ENCODE results near the gene B4GALT6. TPM values are rescaled to one million over a fixed set of nuclear protein-coding genes. Genes with fewer than 3 reads are reported as not detected.

B4GALT6 gene
- total and polyA plus RNA-seq, 2 of the 4 experiments (the other 2 are of a cell fraction): 1.1 to 3.9 TPM

- H2AK9ac ChIP-seq (replicated peaks; ENCODE audit: low read depth, low read length, poor library complexity): no peak overlapping the region
- no peak overlapping the region for H2BK120ac ChIP-seq (ENCODE audit: low read depth, low read length)
- no TSS peak for BruUV-seq (replicated peaks)
- no peak overlapping the region for H3K4me3 ChIP-seq (ENCODE audit: insufficient read depth, low read depth, low read length)
- H3K9ac ChIP-seq (ENCODE audit: low read depth, low read length): no peak overlapping the region
- H3K18ac ChIP-seq (ENCODE audit: low read depth, low read length): no peak overlapping the region
- no peaks in the 10 kb centered on the region for H3K36me3 ChIP-seq (ENCODE audit: control insufficient read depth, insufficient read depth, low read length)
- no peak overlapping the region for H2BK20ac ChIP-seq (ENCODE audit: low read depth, low read length)
- dilution Hi-C loops (cut with HindIII; ENCODE audit: low sequenced_read_pairs, unreplicated experiment) (no loop called here), intact Hi-C loops (cut with micrococcal nuclease) (no loop called here), in situ Hi-C loops (cut with MboI; ENCODE audit: low sequenced_read_pairs) (no loop called here)
- no peak overlapping the region for H4K91ac ChIP-seq (ENCODE audit: insufficient read depth, low read depth, low read length)
- H3K14ac ChIP-seq (replicated peaks; ENCODE audit: low read depth, low read length): no peak overlapping the region
- ATAC-seq (ENCODE audit: low read depth): no peak
- H2BK5ac ChIP-seq (ENCODE audit: low read depth, low read length, poor library complexity, severe bottlenecking): no peak overlapping the region
- no peak for DNase-seq
- no peak overlapping the region for H2AFZ ChIP-seq (replicated peaks; ENCODE audit: low read length, poor library complexity)
- no peaks in the 10 kb centered on the region for H3K27me3 ChIP-seq (ENCODE audit: control insufficient read depth, insufficient read depth, low read length)
- no peaks in the 10 kb centered on the region for H3K9me1 ChIP-seq (ENCODE audit: insufficient read depth, low read length)
- no peaks in the 10 kb centered on the region for H3K79me1 ChIP-seq (ENCODE audit: low read depth in 1 of 2, low read length in 2 of 2)
- no peaks in the 10 kb centered on the region for H4K20me1 ChIP-seq (ENCODE audit: insufficient read depth, low read length)
- H3K27ac ChIP-seq (ENCODE audit: insufficient read depth, low read length): no peak overlapping the region
- H3K4me2 ChIP-seq (ENCODE audit: low read depth, low read length): no peak overlapping the region
- ChIA-PET CTCF (no interaction called here), POLR2A (ENCODE audit: unreplicated experiment) (no interaction called here)
- TF ChIP-seq RCOR1 (IDR thresholded peaks at IDR 0.05; ENCODE audit: insufficient replicate concordance, low read length) (no peak), CHD1 (IDR thresholded peaks at IDR 0.05; ENCODE audit: low read depth, low read length) (no peak), FOS (IDR thresholded peaks at IDR 0.05; ENCODE audit: low read depth, low read length) (no peak), CEBPB (IDR thresholded peaks at IDR 0.05; ENCODE audit: low read depth, low read length) (no peak), NFE2L2 (IDR thresholded peaks at IDR 0.05; ENCODE audit: low read depth, low read length) (no peak), MAFK (IDR thresholded peaks at IDR 0.05; ENCODE audit: low read depth, low read length) (no peak), SMC3 (IDR thresholded peaks at IDR 0.05; ENCODE audit: low read depth, low read length) (no peak)
- H2AK5ac ChIP-seq (ENCODE audit: low read depth, low read length): no peak overlapping the region
- H3K4ac ChIP-seq (ENCODE audit: low read depth, low read length): no peak overlapping the region
- H4K5ac ChIP-seq (ENCODE audit: low read depth, low read length): no peak overlapping the region
- H3K4me1 ChIP-seq (ENCODE audit: control insufficient read depth, insufficient read depth, low read length): no peaks in the 10 kb centered on the region
- H3K23ac ChIP-seq (ENCODE audit: low read depth, low read length): no peak overlapping the region
- H4K8ac ChIP-seq (ENCODE audit: low read depth in 2 of 2, low read length in 2 of 2): no peak overlapping the region
- H3K9me3 ChIP-seq (ENCODE audit: control insufficient read depth, insufficient read depth, low read length): no peaks in the 10 kb centered on the region
- H3K56ac ChIP-seq (ENCODE audit: extremely low read depth, insufficient read depth, low read length): no peak overlapping the region
- H2BK15ac ChIP-seq (ENCODE audit: low read depth, low read length): no peak overlapping the region
- WGBS, 2 experiments (ENCODE audit: extremely low coverage in 2 of 2, insufficient read length in 1 of 2): no CpG with 5 or more reads among the region's 2 CpGs
Observed at GRCh38 chr18:31649449-31649848, 34.9 kb downstream of the B4GALT6 start.
